ENCODE data around the gene NEDD4L.

GRCh38 chr18:58324824-58325480, 280.9 kb downstream of the NEDD4L start:
- TF ChIP-seq SUZ12 (IDR thresholded peaks at IDR 0.05; ENCODE audit: extremely low read depth, insufficient read depth, insufficient read length) (no peak), YY1 (IDR thresholded peaks at IDR 0.05; ENCODE audit: insufficient read depth, insufficient read length) (no peak), ZNF274 (IDR thresholded peaks at IDR 0.05; ENCODE audit: low read depth, low read length) (no peak)

Data from NT2/D1 (cell line).